Sigmoid colon (tissue), 7 donors: ENCODE measurements around the gene GNAI1. TPM values are rescaled to one million over a fixed set of nuclear protein-coding genes. Genes with fewer than 3 reads are reported as not detected.

ENCODE experiments used
- DNase-seq: peaks from one replicate; pipeline ENCODE4 v3.0.0-alpha.2; 2019
- H3K27ac ChIP-seq, 4 donors: fragments of 200-600 bp; sonication (generic); one replicate each; pipeline ENCODE4 v1.5.1; 2016 to 2019; ENCODE audit warnings: mild to moderate bottlenecking in 1 of 4
- H3K27me3 ChIP-seq, 3 donors: fragments of 200-600 bp; sonication (generic); one replicate each; pipeline ENCODE4 v1.5.1; 2019; ENCODE audit warnings: mild to moderate bottlenecking in 1 of 3
- H3K36me3 ChIP-seq, 4 donors: fragments of 200-600 bp; sonication (generic); one replicate each; pipeline ENCODE4 v1.5.1; 2016 to 2019
- H3K4me1 ChIP-seq, 4 donors: fragments of 200-600 bp; sonication (generic); one replicate each; pipeline ENCODE4 v1.5.1; 2017 to 2019
- H3K4me3 ChIP-seq, 4 donors: fragments of 200-600 bp; sonication (generic); one replicate each; pipeline ENCODE4 v1.5.1; 2017 to 2019; ENCODE audit warnings: mild to moderate bottlenecking in 2 of 4, moderate library complexity in 1 of 4
- H3K9me3 ChIP-seq, 4 donors: fragments of 200-600 bp in 3 of 4; sonication (generic) in 3 of 4; one replicate each; pipeline versions ENCODE4 v1.5.1 to v1.6.1; 2013 to 2019
- CTCF ChIP-seq, 4 experiments: fragments of 450-650 bp in 3 of 4; fragments of 200-600 bp in 1 of 4; IDR thresholded peaks; one replicate each; pipeline ENCODE4 v1.5.1; 2016 to 2019; ENCODE audit warnings: antibody characterized with exemption in 4 of 4, mild to moderate bottlenecking in 3 of 4, moderate library complexity in 2 of 4
- EP300 ChIP-seq, 4 donors: sonication (generic); formaldehyde crosslinking; IDR thresholded peaks; one replicate each; pipeline ENCODE4 v1.6.1; 2017; ENCODE audit warnings: antibody characterized with exemption in 4 of 4
- POLR2A ChIP-seq, 2 donors: fragments of 450-650 bp; IDR thresholded peaks; one replicate each; pipeline ENCODE4 v1.6.1; 2016; ENCODE audit warnings: antibody characterized with exemption in 2 of 2, mild to moderate bottlenecking in 2 of 2, moderate library complexity in 2 of 2
- POLR2AphosphoS5 ChIP-seq, 4 donors: sonication (generic); formaldehyde crosslinking; IDR thresholded peaks; one replicate each; pipeline ENCODE4 v1.6.1; 2017; ENCODE audit warnings: antibody characterized with exemption in 4 of 4
- WGBS, 2 donors: extraction: QIAGEN DNeasy Blood & Tissue Kit; methylation state at CpG; one replicate each; pipeline ENCODE4 v1.1.7; 2013; 5-methylcytosine and 5-hydroxymethylcytosine counted together
- intact Hi-C: fragments of 100-400 bp; cut with DNase I; formaldehyde crosslinking; loops from one replicate; pipeline ENCODE4 v1.15.1; 2023
- polyA plus RNA-seq, 3 donors: library from polyadenylated mRNA; stranded (reverse); fragments of 200-250 nt; gene quantifications; one replicate each; pipeline ENCODE4 v1.2.3, GENCODE V29; 2013
- total RNA-seq, 4 donors: library from RNA; depleted of rRNA; stranded (reverse); fragments of >200 nt; gene quantifications; one replicate each; pipeline ENCODE4 v1.1.0, GENCODE V29; 2016
- donor health status: healthy with polysubstance abuse.
- donor health status: Bipolar disorder and iron deficiency.
- donor health status: healthy.

The GNAI1 gene
- total and polyA plus RNA-seq, 7 donors, result 8.8 to 98.9 (median 50.9) TPM

- H3K9me3 ChIP-seq, result no peaks in the 10 kb centered on the region
- H3K4me3 ChIP-seq, result peak overlapping the region in 3 of 4 donors; percentile 90 to 99 (median 90)
- intact Hi-C loops, result loop anchor here (2.0 to 5.0 kb wide), 2 partner anchors 89 to 259 kb away; no protein-coding TSS in a partner anchor
- peaks cover 0 to 22% (median 17%) of the 10 kb centered on the region in 4 donors for H3K4me1 ChIP-seq
- TF ChIP-seq EP300 (IDR thresholded peaks at IDR 0.05) (no peak), POLR2AphosphoS5 (IDR thresholded peaks at IDR 0.05) (no peak), POLR2A (IDR thresholded peaks at IDR 0.05) (no peak), CTCF (IDR thresholded peaks at IDR 0.05) (peak in 1 of 4 experiments; percentile 17)
- 37 to 55% methylated on average over 8 of the region's 8 CpGs for WGBS, 2 donors
- peak overlapping the region; percentile 93 to 99 (median 97) for H3K27ac ChIP-seq
- no peak for DNase-seq
- H3K27me3 ChIP-seq, result no peaks in the 10 kb centered on the region
- no peaks in the 10 kb centered on the region for H3K36me3 ChIP-seq
These were observed 1.1 kb upstream of the GNAI1 start for GRCh38 chr7:80133361-80134114.

DNA sequence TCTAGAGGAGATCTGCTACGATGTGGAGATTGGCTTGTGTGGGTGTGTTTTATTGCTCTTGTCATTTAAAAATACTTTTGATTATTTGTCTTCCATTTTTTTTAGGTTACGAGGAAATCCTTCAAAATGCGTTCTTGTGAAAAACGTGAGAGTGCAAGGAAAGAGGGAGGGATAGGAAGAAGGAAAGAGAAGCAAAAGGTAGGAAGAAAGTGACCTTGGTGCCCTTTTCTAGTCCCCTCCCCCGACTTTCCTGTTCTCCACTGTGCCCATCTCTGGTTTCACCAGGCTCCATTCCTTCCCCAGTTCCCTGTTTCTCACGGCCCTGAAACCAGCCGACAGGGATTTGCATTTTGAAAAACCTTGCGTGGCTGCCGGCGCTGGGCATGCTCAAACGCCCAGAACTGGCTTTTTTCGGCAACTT lies 506 bp upstream of the GNAI1 start:
- no peak for DNase-seq
- Histone ChIP-seq H3K4me1 (peaks cover 0 to 28% (median 23%) of the 10 kb centered on the region in 4 donors), H3K27ac (peak overlapping the region; percentile 93 to 99 (median 97)), H3K27me3 (no peaks in the 10 kb centered on the region), H3K9me3 (no peaks in the 10 kb centered on the region), H3K4me3 (peak overlapping the region; percentile 90 to 99 (median 92)), H3K36me3 (no peaks in the 10 kb centered on the region)
- WGBS, 2 donors, result 4 to 11% methylated on average over 12 of the region's 12 CpGs
- intact Hi-C loops, result loop anchor here (2.0 to 5.0 kb wide), 2 partner anchors 88 to 259 kb away; no protein-coding TSS in a partner anchor
- TF ChIP-seq POLR2AphosphoS5 (IDR thresholded peaks at IDR 0.05), result no peak
- no peak for TF ChIP-seq CTCF (IDR thresholded peaks at IDR 0.05)

- DNase-seq, result no peak
- intact Hi-C loops, result loop anchor here (2.0 to 5.0 kb wide), 2 partner anchors 142 to 257 kb away; no protein-coding TSS in a partner anchor
- WGBS, 2 donors, result 0 to 1% methylated on average over 58 of the region's 58 CpGs
- H3K27me3 ChIP-seq, result no peaks in the 10 kb centered on the region
- TF ChIP-seq POLR2A (IDR thresholded peaks at IDR 0.05) (no peak), POLR2AphosphoS5 (IDR thresholded peaks at IDR 0.05) (peak in 3 of 4 donors; percentile 54 to 55 (median 54)), EP300 (IDR thresholded peaks at IDR 0.05) (no peak), CTCF (IDR thresholded peaks at IDR 0.05) (no peak)
- peak overlapping the region; percentile 90 to 99 (median 92) for H3K4me3 ChIP-seq
- no peaks in the 10 kb centered on the region for H3K36me3 ChIP-seq
- H3K4me1 ChIP-seq, result peaks cover 0 to 38% (median 31%) of the 10 kb centered on the region in 4 donors
- H3K9me3 ChIP-seq, result no peaks in the 10 kb centered on the region
- peak overlapping the region; percentile 93 to 99 (median 97) for H3K27ac ChIP-seq
These were observed 876 bp downstream of the GNAI1 start for GRCh38 chr7:80135309-80136104.

GRCh38 chr7:80136261-80137055 lies 1.8 kb downstream of the GNAI1 start:
- no peak for TF ChIP-seq EP300 (IDR thresholded peaks at IDR 0.05)
- Histone ChIP-seq H3K27ac (peak overlapping the region; percentile 93 to 99 (median 97)), H3K36me3 (no peaks in the 10 kb centered on the region), H3K4me3 (peak overlapping the region; percentile 90 to 99 (median 92)), H3K27me3 (no peaks in the 10 kb centered on the region), H3K9me3 (no peaks in the 10 kb centered on the region), H3K4me1 (peaks cover 0 to 47% (median 31%) of the 10 kb centered on the region in 4 donors)
- 41 to 56% methylated on average over 4 of the region's 4 CpGs for WGBS, 2 donors
- intact Hi-C loops, result loop anchor here (5.0 kb wide), 1 partner anchor 141 kb away; no protein-coding TSS in a partner anchor
- no peak for DNase-seq
